Germinal center (tissue), 1 donor: ENCODE measurements around the gene NME3.
"Not testable (repeated sequence)": the region's sequence is repeated elsewhere in the genome, so short reads cannot be mapped to it uniquely, and the experiment has no call there.

ENCODE experiments used
- DNase-seq: peaks from one replicate; pipeline ENCODE4 v3.0.0; 2012; ENCODE audit warnings: mixed read lengths, low spot score

The NME3 gene

DNA sequence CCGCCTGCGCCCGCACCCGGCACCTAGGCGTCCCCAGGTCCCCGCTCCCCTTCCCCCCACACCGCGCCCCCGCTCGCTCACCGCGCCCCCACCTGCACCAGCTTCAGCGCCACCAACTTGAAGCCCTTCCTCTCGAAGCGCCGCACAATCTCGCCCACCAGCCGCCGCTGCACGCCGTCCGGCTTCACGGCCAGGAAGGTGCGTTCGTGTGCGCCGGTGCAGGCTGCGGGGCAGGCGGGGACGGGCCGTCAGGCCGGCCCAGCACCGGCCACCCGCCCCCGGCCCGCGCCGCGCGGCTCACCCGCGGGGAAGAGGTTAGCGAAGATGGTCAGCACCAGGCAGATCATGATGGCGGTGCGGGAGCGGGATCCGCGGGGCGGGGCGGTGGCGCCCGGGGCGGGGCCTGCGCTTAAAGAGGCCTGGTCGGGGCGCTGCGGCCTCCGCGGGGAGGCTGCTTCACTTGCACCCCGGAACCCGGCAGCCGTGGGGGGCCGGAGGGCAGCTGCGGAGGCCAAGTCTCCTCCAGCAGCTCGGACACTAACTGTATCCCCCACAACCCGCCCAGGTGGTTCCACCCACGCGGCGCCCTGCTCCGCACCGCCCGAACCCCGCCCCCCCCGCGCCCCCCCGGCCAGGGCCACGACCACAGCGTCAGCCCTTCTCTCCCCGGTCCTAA, at the start of gene NME3:
Gene NME3, minus strand, starts transcription at position 356 of the 676 bp plus-strand sequence. Its CDS starts 9 bp downstream, at position 347.
- DNase-seq = peak; percentile 75

DNA sequence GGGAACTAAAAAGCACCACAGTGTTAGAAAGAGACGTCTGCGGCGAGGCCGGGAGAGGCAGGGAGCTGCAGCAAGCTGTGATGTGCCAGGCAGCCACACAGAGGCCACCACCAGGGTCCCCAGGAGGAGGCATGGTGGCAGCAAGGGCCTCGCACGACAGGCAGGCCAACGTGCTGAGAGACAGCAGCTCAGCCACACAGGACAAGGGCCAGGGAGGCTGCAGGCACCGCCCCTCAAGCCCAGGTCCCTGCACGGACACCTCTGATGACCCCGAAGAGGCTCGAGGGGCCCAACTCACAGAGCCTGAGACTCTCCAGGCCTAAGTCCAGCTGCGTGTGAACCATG, 49.6 kb upstream of the NME3 start:
- no peak for DNase-seq

DNA sequence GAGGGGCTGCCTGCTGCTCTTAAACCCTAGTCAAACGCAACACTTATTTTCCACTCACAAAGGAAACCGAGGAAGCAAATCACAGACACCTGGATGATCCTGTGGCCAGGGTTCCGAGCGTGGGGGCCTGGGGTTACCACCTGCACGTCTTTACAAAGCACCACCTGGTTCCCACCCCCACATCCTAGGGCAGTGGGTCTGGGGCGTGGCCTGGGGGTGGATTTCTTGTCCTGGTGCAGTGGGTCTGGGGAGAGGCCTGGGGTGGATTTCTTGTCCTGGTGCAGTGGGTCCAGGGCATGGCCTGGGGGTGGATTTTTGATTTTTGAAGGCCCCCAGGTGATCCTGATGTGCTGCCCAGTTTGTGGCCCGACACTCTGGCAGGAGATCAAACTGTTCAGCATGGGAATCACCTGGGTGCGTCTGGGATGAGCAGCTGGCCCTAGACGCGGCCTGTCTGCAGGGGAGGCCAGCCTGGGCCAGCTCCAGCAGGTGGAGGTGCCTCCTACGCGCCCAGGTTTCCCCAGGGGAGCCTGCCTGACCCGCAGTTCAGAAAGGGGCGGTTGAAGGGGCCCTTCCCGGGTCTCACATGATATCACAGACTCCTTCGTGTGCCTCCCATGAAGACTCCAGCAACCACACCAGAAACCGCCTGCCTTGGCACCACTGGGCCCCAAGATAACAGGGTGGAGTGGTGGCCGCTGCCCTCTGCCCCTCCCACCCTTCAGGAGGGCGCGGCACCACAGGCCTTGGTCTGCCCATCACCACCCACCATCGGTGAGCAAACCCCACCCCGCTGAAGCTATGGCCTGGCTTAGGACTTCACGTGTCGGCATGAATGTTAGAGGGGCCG, 49.0 kb upstream of the NME3 start:
- DNase-seq = no peak

DNA sequence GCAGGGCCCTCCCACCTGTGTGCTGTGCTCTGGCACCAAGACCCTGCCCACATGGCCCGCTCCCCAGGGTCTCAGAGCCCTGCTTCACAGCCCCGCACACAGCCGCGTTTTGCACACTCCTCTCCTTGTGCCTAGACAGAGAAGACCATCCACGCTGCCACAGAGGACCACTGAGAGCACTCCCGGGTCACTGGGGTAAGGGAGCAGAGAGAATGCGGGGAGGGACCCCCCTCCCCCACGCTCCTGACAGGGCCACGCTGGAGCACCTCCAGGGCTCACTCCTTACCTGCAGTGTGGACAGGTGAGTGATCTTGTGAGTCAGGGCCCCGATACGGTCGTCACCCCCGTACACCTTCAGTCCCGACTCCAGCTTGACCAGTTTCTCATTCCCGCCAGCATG, 48.3 kb upstream of the NME3 start:
- DNase-seq = no peak

DNA sequence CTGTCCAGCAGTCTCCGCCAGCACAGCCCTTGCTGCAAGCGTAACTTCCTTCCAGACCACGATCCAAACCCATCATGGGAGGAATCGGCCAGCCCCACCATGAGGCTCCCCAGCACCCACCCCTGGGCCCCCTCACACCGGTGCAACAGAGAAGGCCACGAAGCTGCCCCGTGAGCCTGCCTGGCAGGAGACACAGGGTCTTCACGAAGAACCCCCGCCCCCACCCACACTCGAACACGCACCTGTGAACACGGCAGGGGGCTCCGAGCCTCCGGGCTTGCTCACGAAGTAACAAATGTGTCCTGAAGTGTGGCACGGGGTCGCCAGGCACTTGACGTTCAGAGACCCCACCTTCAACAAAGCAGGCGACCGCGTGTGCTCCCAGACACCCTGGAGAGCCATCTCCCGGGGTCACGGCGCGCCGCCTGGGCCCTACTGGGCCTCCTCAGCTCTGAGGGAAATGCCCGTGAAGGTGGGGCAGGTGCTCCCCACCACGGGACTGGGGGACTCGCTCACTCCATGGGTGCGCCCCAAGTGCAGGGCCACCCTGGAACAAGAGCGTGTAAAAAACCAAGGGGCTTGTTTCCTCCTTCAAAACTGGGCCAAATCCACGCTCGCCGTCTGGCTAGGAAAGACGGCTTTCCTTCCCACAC, 47.7 kb upstream of the NME3 start:
- DNase-seq = no peak

DNA sequence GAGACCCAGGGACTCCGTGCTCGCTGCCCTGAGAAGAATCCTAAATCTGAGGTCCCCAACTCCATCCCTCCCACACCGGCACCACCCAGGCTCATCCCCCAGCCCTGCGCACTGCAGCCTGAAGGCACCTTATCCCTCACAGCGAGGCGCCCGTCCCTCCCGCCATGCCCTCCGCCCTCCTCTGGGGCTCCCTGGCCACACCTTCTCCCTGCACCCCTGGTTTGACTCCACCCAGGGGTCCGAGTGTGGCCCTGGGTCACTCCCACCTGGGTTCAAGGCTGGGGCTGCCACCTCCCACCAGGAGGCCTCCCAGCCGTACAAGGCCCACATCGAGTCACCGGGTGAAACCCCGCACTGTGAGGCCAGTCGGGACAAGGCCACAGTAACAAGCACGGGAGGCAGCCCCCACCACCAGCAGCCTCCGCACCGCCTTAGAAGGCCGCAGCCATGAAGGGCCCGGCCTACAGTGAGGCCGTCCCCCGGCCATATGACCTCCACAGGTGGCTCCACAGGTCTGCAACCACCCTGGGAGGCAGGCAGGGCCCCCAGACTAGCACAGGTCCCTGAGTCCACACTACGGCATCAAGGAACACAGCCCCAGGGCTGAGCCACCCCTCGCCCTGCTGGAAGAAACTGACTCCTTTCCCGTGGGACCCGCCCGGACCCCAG, 47.0 kb upstream of the NME3 start:
- no peak for DNase-seq

DNA sequence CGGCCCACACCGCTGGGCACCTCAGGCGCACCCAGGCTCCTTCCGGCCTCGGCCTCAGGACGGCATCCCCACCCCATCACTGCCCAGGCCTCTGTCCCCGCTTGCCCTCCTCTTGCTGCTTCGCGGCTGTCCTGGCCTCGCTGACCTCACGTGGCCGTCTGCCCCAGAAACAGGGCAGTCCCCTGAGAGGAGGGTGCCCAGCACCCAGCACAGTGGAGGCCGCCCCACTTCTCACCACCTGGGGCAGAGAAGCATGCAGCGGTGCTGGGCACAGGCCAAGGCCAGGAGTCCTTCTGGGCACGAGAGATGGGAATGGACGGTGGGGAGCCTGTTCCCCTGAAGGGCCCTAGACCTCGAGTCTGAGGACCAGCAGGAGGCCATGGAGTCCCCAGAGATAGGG, 46.4 kb upstream of the NME3 start:
- no peak for DNase-seq

DNA sequence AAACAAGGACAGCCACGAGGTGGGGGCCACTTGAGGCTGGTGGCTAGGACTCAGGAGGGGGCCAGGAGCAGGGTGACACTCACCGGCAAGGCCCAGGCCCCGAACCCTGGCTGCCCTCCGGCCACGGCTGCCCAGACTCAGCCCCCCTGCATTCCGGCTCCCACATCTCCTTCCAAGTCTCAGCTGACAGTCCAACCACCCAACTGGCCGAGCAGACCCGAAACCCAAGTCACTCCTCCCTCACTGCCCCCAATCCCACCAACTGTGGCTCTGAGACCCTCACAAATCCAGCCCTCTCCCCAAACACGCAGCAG, 45.9 kb upstream of the NME3 start:
- DNase-seq = no peak

DNA sequence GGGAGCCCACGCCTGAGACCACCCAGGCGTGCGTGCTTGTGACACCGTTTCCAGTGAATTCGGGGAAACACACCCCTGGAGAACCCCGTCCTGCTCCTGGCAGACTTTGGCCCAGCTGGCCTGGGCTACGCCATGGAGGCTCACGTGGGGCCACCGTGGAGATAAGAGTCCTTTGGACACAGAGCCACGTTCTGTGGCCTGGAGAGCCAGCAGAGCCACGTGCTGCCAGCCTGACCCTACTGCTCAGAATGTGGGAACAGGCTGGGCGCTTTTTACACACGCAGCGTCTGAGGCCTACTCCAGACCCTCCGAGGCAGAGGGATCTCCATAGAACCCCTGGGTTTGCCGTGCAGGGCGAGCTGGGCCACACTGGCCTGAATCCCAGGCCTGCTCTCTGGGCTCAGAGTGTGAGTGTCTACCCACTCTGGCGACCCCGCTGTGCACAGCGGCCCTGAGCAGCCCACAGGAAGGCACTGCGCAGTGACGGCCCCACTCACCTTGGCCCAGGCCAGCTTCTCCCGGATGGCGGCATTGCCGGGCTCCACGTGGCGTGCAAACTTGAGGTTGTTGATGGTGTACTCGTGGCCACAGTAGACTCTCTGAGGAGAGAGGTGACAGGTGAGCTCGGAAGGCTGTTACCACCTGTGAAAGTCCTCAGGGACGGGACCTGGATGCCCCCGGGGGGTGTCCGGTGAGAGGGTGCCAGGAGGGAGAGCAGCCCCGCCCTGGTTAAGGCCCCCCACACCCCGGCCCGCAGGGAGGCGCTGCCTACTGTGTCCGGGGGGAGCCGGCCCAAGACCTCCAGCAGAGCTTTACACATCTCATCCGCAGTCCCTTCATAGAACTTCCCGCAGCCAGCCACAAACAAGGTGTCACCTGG, 45.3 kb upstream of the NME3 start:
- no peak for DNase-seq

DNA sequence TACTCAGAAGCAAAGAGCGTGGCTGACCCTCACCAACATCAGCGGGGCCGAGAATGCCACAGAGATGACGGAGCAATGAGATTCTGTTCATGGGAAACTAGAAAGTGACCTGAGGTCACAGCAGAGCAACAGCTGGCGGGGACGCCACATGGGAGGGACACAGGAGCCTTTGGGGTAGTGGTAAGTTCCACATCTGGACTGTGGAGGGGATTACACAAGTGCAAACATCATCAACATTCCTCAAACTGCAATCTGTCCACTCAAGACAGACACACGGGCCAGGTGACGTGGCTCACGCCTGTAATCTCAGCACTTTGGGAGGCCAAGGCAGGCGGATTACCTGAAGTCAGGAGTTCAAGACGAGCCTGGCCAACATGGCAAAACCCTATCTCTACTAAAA, 44.1 kb upstream of the NME3 start:
- no peak for DNase-seq

DNA sequence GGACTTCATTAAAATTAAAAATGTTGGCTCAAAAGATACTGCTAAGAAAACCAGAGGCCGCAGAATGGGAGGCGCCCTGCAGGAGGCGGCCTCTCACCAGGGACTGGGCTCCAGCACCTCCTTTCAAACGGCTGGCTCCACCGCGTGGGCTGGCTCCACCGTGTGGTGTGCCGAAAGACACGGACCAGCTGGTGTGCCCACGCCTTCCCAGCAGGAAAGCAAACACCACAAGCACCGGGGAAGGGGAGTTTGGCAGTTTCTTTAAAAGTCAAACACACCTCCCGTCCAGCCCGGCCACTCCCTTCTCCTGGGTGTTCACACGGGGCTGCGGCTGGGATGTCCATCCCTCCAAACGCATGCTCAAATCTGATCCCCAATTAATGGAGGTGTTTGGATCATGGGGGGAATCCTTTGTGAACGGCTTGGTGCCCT, 41.4 kb upstream of the NME3 start:
- peak; percentile 22 for DNase-seq

DNA sequence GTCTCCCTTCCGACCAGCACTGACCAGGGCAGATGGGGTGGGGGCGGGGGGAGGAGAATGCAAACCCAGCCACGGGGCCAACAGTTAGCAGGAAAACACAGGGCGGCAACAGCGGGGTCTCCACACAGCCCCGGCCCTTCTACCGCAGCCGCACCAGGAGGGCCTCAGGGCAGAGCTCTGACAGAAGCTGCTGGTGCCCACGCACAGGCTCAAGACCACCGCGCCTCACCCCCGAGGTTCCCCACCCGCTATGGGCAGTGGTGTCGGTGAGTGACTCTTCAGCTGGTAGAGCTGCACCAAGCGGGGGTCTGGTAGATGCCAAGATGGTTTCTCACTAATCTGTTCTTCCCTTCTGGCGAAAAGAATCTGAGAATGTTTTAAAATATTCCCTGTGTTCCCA, 39.2 kb upstream of the NME3 start:
- DNase-seq = no peak

DNA sequence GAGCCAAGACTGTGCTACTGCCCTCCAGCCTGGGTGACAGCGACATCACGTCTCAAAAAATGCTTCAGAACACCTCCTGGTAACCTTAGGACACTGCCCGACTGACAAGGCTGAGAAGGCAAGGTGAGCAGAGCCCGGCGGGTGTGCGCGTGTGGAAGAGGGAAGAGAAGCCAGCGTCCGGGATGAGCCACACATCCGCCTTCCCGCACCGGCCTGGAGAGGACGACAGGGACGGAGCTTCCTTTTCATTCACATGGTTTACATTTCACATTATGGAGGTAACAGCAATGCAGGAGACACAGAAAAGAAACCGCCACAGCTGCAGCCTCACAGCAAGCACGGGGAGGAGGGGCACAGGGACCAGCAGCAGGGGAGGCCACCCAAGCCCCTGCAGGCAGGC, 38.8 kb upstream of the NME3 start:
- DNase-seq = no peak

DNA sequence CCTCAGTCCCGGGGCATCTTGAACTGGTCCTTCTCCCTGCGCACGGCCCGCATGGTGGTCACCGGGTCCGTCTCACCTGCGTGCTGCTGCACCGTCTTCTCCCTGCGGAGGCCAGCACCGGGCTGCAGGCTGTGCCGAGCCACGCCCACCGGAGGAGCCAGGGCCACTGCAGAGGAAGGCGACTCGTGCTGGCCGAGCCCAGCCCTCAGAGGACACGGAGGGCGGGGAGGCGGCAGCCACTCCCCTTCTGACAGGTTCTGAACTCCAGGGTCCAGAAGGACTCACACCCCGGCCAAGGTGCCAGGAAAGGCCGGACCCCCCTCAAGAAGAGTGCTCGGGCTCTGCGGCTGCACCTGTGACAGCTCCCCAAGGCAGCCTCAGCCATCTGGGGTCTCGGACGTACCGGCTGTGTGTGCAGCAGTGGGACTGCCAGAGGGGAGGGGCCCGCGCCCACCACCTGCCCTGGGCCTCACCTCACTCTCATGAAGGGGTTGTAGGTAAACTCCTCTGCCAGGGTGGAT, 38.0 kb upstream of the NME3 start:
- DNase-seq = no peak

DNA sequence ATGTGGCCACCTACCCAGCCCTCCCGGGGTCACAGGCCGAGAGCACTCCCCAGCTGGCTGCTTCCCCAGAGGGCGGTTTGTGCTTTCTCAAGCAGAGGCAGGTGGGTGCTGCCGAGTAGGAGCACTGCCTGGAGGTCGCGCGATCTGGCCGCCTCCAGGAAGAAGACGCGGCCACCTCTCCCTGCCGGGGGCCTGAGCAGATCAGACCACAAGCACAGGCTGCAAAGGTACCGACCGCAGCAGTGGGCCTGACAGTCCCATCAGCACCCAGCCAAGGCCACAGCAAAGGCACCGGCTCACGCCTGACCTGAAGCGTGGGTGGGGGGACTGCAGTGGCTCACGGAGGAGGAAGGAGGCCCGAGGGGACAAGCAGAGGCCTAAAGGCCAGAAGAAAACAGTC, 37.3 kb upstream of the NME3 start:
- no peak for DNase-seq

DNA sequence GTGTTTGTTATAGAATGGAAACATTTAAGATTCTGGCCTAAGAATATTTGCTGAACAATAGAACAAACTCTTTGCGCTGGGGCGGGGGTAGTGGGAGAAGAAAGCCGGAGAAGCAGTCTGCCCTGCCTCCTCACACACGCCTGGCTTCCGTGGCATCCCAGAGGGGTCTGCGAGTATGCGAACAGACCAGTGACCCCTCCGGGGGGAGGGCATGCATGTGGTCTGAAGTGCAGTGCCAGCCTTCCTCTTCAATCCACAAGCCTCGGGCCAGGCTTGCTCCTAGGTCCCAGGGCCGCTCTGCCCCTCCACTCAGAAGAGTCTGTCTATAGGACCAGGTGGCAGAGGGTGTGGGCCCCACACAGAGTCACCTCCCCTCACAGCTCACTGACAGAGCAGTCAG, 36.3 kb upstream of the NME3 start:
- no peak for DNase-seq

DNA sequence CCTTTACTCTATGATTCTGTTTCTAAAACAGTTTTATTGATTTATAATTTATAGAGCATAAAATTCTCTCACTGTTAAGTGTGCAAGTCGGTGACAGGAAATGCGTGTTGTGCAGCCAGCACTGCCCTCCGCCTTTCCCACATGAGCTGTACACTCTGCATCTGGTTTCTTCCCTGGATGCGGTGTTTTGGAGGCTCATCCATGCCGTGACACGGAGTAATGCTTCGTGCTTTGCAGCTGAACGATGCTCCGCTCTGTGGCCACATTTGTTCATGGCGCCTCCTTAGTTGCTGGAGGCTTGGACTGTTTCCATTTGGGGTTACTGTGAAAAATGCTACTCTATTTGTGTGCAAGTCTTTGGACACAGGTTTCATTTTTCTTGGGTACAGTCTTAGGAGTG, 29.4 kb upstream of the NME3 start:
- no peak for DNase-seq

DNA sequence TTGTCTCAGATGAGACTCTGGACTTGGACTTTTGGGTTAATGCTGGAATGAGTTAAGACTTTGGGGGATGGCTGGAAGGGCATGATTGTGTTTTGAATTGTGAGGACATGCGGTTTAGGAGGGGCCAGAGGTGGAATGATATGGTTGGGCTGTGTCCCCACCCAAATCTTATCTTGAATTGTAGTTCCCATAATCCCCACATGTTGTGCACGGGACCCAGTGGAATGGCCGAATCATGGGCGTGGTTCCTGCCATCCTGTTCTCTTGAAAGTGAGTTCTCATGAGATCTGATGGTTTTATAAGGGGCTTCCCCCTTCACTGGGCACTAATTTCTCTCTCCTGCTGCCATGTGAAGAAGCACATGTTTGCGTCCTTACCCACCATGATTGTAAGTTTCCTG, 27.9 kb upstream of the NME3 start:
- DNase-seq = not testable (repeated sequence)

DNA sequence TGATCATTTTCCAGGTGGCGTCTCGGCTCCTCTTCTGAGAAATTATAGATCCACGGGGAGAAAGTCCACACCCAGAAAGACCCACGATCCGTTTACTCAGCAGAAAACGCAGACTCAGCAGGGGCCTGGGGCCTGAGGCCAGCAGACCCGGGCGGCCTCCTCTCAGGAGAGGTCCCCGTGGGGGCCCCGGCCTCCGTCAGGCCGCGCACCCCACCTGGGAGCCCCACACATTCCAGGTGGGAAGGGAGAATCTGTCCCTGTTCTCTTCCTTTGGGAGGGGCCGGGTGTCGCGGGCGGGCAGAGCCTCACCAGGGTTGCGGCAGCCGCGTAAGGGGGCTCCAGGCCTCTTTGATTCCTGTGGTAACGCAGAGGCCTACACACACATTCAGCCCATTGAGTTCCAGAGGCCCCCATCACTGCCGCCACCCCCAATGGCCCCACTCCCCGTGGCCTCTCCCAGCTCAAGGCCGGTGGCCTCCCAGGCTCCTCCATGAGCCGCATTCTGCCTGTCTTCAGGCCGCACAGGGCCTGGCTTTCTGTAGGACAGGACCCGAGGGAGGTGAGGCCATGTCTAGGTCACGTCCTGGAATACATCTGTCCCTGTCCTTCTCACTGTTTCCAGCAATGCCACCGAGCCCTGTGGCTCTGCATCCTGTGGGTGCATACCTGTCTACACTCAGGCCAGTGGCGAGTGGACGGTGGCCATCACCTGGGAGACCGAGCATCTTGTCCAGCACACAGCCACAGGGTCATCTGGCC, 23.7 kb upstream of the NME3 start:
- DNase-seq = no peak

DNA sequence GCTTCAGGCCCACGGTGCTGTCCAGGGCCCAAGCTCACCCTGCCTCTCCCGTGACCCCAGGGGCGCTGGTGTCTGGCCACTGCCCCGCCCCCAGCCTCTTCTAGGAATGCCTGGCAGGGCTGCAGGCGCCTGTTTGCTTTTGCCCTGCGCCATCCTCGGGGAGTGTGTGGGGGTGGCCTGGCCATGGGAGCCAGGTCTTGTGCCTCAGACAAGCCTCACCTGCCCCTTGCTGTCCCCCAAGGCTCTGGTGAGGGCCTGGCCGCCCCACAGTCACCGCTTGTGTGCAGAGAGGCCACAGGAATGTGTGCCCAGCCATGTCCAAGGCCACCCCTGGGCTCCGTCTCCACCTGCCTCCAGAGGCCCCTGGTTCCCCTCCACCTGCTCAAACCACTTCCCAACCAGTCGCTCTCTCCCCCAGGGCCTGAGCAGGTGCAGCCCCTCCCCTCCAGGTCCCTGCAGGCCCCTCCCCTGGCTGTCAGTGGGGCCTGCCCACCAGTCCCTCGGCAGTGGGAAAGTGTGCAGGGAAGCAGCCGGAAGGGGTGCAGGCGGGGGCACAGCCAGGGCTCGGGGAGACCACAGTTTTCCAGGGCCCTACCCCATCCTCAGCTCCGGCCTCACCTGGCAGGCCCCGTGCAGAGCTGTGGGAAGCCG, 23.0 kb upstream of the NME3 start:
- DNase-seq = no peak
